ENCODE results near the gene TSKU. TPM values are rescaled to one million over a fixed set of nuclear protein-coding genes. Genes with fewer than 3 reads are reported as not detected.

Gene TSKU
- total RNA-seq, 1 experiment from 2014 or later: 40.6 TPM

GRCh38 chr11:76801225-76801624 is 18.1 kb downstream of the TSKU start:
- H3K4me1 ChIP-seq: peaks cover 23% of the 10 kb centered on the region
- intact Hi-C loops (cut with micrococcal nuclease; ENCODE audit: unreplicated experiment): loop anchor here (2.0 kb wide), 1 partner anchor 32 kb away; no protein-coding TSS in a partner anchor
- Mint-ChIP-seq H3K27me3 (ENCODE audit: insufficient read depth, unreplicated experiment) (no peaks in the 10 kb centered on the region), H3K4me3 (ENCODE audit: unreplicated experiment) (no peak overlapping the region), H3K9me3 (ENCODE audit: unreplicated experiment) (no peaks in the 10 kb centered on the region), H3K27ac (ENCODE audit: unreplicated experiment) (no peak overlapping the region), H3K4me1 (ENCODE audit: low read depth, unreplicated experiment) (peaks cover 7% of the 10 kb centered on the region), H3K36me3 (ENCODE audit: insufficient read depth, unreplicated experiment) (peaks cover 30% of the 10 kb centered on the region)
- H3K36me3 ChIP-seq (ENCODE audit: control insufficient read depth, insufficient read depth, low read length): peaks cover 2% of the 10 kb centered on the region; the same call in 1 of the 2 replicates
- no peaks in the 10 kb centered on the region for H3K27me3 ChIP-seq (replicated peaks; ENCODE audit: control insufficient read depth, insufficient read depth, low read length)
- DNase-seq: no peak
- TSS peak; percentile 13 for BruUV-seq (replicated peaks)
- no peak overlapping the region for H3K4me3 ChIP-seq (ENCODE audit: low read depth, low read length)
- H3K9me3 ChIP-seq: no peaks in the 10 kb centered on the region
- no peak for TF ChIP-seq CTCF (IDR thresholded peaks at IDR 0.05; ENCODE audit: insufficient read depth in 1 of 2, low read depth in 1 of 2, low read length in 1 of 2, severe bottlenecking in 1 of 2, unreplicated experiment in 1 of 2)
- POLR2A ChIA-PET: no interaction called here
- CTCF ChIA-PET: interaction anchor here (0.5 to 3.9 kb wide), 5 partner anchors 20 to 440 kb away, joined by 3 to 27 read pairs (median 6); no protein-coding TSS in a partner anchor

GRCh38 chr11:76801736-76802135 is 18.6 kb downstream of the TSKU start:
- ChIA-PET POLR2A (interaction anchor here (0.5 to 0.6 kb wide), 2 partner anchors 10 to 82 kb away, joined by 3 read pairs; no protein-coding TSS in a partner anchor), CTCF (interaction anchor here (0.5 to 3.9 kb wide), 7 partner anchors 21 to 439 kb away, joined by 3 to 27 read pairs (median 4); no protein-coding TSS in a partner anchor)
- Mint-ChIP-seq H3K9me3 (ENCODE audit: unreplicated experiment) (no peaks in the 10 kb centered on the region), H3K36me3 (ENCODE audit: insufficient read depth, unreplicated experiment) (peaks cover 25% of the 10 kb centered on the region), H3K4me1 (ENCODE audit: low read depth, unreplicated experiment) (peaks cover 7% of the 10 kb centered on the region), H3K27me3 (ENCODE audit: insufficient read depth, unreplicated experiment) (no peaks in the 10 kb centered on the region), H3K27ac (ENCODE audit: unreplicated experiment) (no peak overlapping the region), H3K4me3 (ENCODE audit: unreplicated experiment) (no peak overlapping the region)
- no peak overlapping the region for H3K4me3 ChIP-seq (ENCODE audit: low read depth, low read length)
- intact Hi-C loops (cut with micrococcal nuclease; ENCODE audit: unreplicated experiment): loop anchor here (2.0 kb wide), 1 partner anchor 33 kb away; no protein-coding TSS in a partner anchor
- H3K9me3 ChIP-seq: no peaks in the 10 kb centered on the region
- H3K27me3 ChIP-seq (replicated peaks; ENCODE audit: control insufficient read depth, insufficient read depth, low read length): no peaks in the 10 kb centered on the region
- no peak for TF ChIP-seq CTCF (IDR thresholded peaks at IDR 0.05; ENCODE audit: insufficient read depth in 1 of 2, low read depth in 1 of 2, low read length in 1 of 2, severe bottlenecking in 1 of 2, unreplicated experiment in 1 of 2)
- H3K36me3 ChIP-seq (ENCODE audit: control insufficient read depth, insufficient read depth, low read length): peaks cover 2% of the 10 kb centered on the region; the same call in 1 of the 2 replicates
- no peak for DNase-seq
- BruUV-seq (replicated peaks): no TSS peak
- peaks cover 23% of the 10 kb centered on the region for H3K4me1 ChIP-seq

GRCh38 chr11:76802151-76802550 is 19.0 kb downstream of the TSKU start:
- H3K4me1 Mint-ChIP-seq (ENCODE audit: low read depth, unreplicated experiment): peaks cover 7% of the 10 kb centered on the region

More at GRCh38 chr11:76802151-76802550, 19.0 kb downstream of the TSKU start:
- H3K4me3 ChIP-seq (ENCODE audit: low read depth, low read length): no peak overlapping the region
- no peak overlapping the region for H3K27ac Mint-ChIP-seq (ENCODE audit: unreplicated experiment)
- no peaks in the 10 kb centered on the region for H3K27me3 ChIP-seq (replicated peaks; ENCODE audit: control insufficient read depth, insufficient read depth, low read length)
- no peak for TF ChIP-seq CTCF (IDR thresholded peaks at IDR 0.05; ENCODE audit: insufficient read depth in 1 of 2, low read depth in 1 of 2, low read length in 1 of 2, severe bottlenecking in 1 of 2, unreplicated experiment in 1 of 2)
- no peak overlapping the region for H3K4me3 Mint-ChIP-seq (ENCODE audit: unreplicated experiment)
- POLR2A ChIA-PET: interaction anchor here (0.5 to 0.6 kb wide), 2 partner anchors 11 to 82 kb away, joined by 3 read pairs; no protein-coding TSS in a partner anchor
- intact Hi-C loops (cut with micrococcal nuclease; ENCODE audit: unreplicated experiment): no loop called here
- CTCF ChIA-PET: interaction anchor here (0.6 to 3.9 kb wide), 7 partner anchors 21 to 497 kb away, joined by 3 to 27 read pairs (median 4); no protein-coding TSS in a partner anchor
- no peak for DNase-seq
- peaks cover 23% of the 10 kb centered on the region for H3K4me1 ChIP-seq
- no peaks in the 10 kb centered on the region for H3K9me3 Mint-ChIP-seq (ENCODE audit: unreplicated experiment)
- H3K9me3 ChIP-seq: no peaks in the 10 kb centered on the region
- H3K27me3 Mint-ChIP-seq (ENCODE audit: insufficient read depth, unreplicated experiment): no peaks in the 10 kb centered on the region
- H3K36me3 ChIP-seq (ENCODE audit: control insufficient read depth, insufficient read depth, low read length): peaks cover 2% of the 10 kb centered on the region; the same call in 1 of the 2 replicates
- BruUV-seq (replicated peaks): no TSS peak
- peaks cover 21% of the 10 kb centered on the region for H3K36me3 Mint-ChIP-seq (ENCODE audit: insufficient read depth, unreplicated experiment)

Data from Caco-2 (cell line).